ENCODE results near the gene SUPT6H.

The SUPT6H gene

DNA sequence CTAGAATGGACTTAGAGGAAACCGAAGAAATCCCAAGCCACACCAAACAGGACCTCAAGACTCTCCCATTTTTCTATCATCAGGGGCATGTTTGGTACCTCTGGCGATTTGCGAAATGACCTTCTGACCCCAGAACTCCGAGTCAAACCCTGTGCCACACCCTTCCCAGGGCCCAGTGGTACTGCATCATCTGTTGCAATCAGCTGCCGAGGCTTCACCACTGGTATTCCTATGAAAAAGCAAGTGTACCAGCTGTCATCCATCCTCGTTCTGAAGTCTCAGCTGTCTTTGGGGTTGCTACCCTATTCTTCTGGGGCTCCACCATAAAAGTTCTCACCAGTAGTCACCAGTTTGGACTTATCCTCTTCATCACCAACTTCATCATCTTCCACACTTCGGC, 45.7 kb upstream of the SUPT6H start:
- DNase-seq, result no peak
- TF ChIP-seq, protein P1, sequence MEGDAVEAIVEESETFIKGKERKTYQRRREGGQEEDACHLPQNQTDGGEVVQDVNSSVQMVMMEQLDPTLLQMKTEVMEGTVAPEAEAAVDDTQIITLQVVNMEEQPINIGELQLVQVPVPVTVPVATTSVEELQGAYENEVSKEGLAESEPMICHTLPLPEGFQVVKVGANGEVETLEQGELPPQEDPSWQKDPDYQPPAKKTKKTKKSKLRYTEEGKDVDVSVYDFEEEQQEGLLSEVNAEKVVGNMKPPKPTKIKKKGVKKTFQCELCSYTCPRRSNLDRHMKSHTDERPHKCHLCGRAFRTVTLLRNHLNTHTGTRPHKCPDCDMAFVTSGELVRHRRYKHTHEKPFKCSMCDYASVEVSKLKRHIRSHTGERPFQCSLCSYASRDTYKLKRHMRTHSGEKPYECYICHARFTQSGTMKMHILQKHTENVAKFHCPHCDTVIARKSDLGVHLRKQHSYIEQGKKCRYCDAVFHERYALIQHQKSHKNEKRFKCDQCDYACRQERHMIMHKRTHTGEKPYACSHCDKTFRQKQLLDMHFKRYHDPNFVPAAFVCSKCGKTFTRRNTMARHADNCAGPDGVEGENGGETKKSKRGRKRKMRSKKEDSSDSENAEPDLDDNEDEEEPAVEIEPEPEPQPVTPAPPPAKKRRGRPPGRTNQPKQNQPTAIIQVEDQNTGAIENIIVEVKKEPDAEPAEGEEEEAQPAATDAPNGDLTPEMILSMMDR (IDR thresholded peaks at IDR 0.05), result no peak
- peaks cover 63% of the 10 kb centered on the region for H3K36me3 Mint-ChIP-seq (ENCODE audit: low read depth)
- no peaks in the 10 kb centered on the region for H3K9me3 Mint-ChIP-seq
- no peaks in the 10 kb centered on the region for H3K4me1 Mint-ChIP-seq
- no peaks in the 10 kb centered on the region for H3K27me3 Mint-ChIP-seq (ENCODE audit: low read depth, poor library complexity)
- no peak overlapping the region for H3K27ac Mint-ChIP-seq
- no peak overlapping the region for H3K4me3 Mint-ChIP-seq

DNA sequence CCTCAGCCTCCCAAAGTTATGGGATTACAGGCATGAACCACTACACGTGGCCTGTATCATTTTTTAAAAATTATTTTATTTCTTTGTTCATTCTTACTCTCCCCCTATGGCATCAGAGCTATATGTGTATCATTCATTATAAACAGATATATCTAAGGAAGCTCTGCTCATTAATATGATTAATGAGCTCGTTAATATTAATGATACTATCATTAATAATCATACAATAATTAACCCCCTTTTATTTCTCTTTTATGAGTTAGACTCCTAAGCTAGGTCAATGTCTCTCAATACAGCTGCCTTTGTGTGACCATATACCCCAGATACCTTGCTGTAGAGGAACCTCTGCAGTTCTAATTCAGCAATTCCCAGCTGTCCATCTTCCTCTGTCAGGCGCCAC, 43.5 kb upstream of the SUPT6H start:
- Mint-ChIP-seq H3K36me3 (ENCODE audit: low read depth) (peaks cover 74% of the 10 kb centered on the region), H3K4me1 (no peaks in the 10 kb centered on the region), H3K9me3 (no peaks in the 10 kb centered on the region), H3K27me3 (ENCODE audit: low read depth, poor library complexity) (no peaks in the 10 kb centered on the region), H3K4me3 (no peak overlapping the region), H3K27ac (no peak overlapping the region)
- TF ChIP-seq, protein P1 (IDR thresholded peaks at IDR 0.05), result no peak
- no peak for DNase-seq

DNA sequence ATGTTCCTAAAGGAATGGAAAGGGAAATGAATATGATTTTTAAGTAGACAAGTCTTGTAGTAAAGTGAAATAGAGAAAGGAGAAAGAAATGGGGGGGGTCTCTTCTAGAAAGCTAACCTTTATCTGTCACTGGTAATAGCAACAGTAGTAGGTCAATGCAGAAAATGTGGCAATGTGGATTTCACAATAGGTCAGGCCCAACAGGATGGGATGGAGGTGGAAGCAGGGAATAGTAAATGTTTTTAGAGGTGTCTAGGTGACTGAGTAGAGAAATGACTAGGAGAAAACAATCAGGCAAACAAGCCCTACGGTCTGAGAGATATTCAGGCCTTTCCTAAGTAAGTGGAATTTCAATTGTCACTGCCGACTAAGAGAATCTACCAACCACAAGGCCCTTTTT, 42.0 kb upstream of the SUPT6H start:
- no peak for DNase-seq
- Mint-ChIP-seq H3K4me1 (no peaks in the 10 kb centered on the region), H3K9me3 (no peaks in the 10 kb centered on the region), H3K36me3 (ENCODE audit: low read depth) (peaks cover 73% of the 10 kb centered on the region), H3K27ac (peak overlapping the region; percentile 18), H3K27me3 (ENCODE audit: low read depth, poor library complexity) (no peaks in the 10 kb centered on the region), H3K4me3 (no peak overlapping the region)
- TF ChIP-seq, protein P1 (IDR thresholded peaks at IDR 0.05), result no peak

DNA sequence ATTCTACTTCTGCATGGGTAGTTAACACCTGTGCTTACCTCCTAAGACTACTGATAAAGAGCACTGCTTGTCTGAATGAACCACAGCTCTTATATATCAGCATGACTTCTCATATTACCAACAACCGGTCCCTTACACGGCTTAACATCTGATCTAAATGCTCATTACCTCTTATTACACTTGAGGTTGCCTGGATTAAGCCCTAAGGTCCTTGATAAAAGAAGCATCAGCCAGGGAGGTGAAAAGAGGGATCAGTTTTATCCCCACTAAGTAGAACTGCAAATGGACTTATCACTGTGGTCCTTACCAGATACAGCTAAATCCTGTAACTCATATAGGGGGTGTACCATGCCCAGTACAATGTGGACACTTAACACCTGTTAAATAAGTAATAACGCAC, 39.8 kb upstream of the SUPT6H start:
- no peaks in the 10 kb centered on the region for H3K4me1 Mint-ChIP-seq
- no peaks in the 10 kb centered on the region for H3K27me3 Mint-ChIP-seq (ENCODE audit: low read depth, poor library complexity)
- no peak for DNase-seq
- H3K9me3 Mint-ChIP-seq, result no peaks in the 10 kb centered on the region
- no peak overlapping the region for H3K4me3 Mint-ChIP-seq
- H3K36me3 Mint-ChIP-seq (ENCODE audit: low read depth), result peaks cover 76% of the 10 kb centered on the region
- H3K27ac Mint-ChIP-seq, result no peak overlapping the region
- TF ChIP-seq, protein P1 (IDR thresholded peaks at IDR 0.05), result no peak

DNA sequence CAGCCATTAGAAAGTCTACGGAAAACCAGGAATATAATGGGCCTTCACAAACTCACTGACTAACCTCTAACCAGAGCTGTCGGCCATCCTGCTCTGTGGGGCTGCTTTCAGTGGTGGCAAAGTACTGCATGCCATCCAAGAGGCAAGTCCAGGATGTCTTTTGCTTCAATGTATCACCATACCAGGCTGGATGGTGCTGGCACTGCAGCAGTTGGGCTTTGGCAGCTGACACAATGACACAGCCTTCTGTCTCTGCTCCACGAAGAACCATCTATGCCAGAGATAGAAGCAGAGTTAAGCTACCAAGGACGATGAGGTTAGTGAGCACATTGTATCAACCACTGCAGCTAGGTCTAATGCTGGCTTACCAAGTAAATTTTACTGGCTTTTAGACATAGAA, 38.3 kb upstream of the SUPT6H start:
- Mint-ChIP-seq H3K27me3 (ENCODE audit: low read depth, poor library complexity) (no peaks in the 10 kb centered on the region), H3K27ac (no peak overlapping the region), H3K4me3 (no peak overlapping the region), H3K9me3 (no peaks in the 10 kb centered on the region), H3K36me3 (ENCODE audit: low read depth) (peaks cover 78% of the 10 kb centered on the region), H3K4me1 (no peaks in the 10 kb centered on the region)
- TF ChIP-seq, protein P1 (IDR thresholded peaks at IDR 0.05), result no peak
- DNase-seq, result no peak

DNA sequence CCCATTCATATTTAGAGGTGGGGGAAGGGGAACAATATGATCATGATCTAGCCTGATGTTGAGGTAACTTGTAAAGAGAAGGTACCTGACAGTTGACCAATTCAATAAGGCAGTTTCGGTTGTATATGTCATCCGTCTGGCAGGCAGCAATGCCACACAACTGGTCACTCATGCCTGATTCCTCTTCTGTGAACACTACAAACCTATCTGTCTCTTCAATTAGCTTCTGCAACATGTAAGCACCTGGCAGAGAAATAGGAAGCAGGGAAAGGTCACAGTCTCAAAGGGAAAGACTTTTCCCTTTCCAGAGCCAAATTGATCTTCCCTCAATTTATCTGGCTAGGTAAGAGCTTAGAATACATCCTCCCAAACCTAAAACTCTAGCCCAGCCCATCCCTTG, 37.9 kb upstream of the SUPT6H start:
- TF ChIP-seq, protein P1 (IDR thresholded peaks at IDR 0.05), result no peak
- no peak overlapping the region for H3K27ac Mint-ChIP-seq
- no peak for DNase-seq
- no peaks in the 10 kb centered on the region for H3K9me3 Mint-ChIP-seq
- H3K4me3 Mint-ChIP-seq, result no peak overlapping the region
- H3K4me1 Mint-ChIP-seq, result no peaks in the 10 kb centered on the region
- no peaks in the 10 kb centered on the region for H3K27me3 Mint-ChIP-seq (ENCODE audit: low read depth, poor library complexity)
- peaks cover 73% of the 10 kb centered on the region for H3K36me3 Mint-ChIP-seq (ENCODE audit: low read depth)

Data from nephron progenitor cell (in vitro differentiated cells).